Activated naive CD4-positive, alpha-beta T cell treated with Interleukin-2 at 50 U/mL for 16 hours (primary cell): Measurements from ENCODE around the gene NKX1-1.
"Not testable (repeated sequence)": the region's sequence is repeated elsewhere in the genome, so short reads cannot be mapped to it uniquely, and the experiment has no call there.

Source experiments
- DNase-seq: peaks from one replicate; pipeline ENCODE4 v3.0.0-alpha.2; 2020

NKX1-1 gene

DNA sequence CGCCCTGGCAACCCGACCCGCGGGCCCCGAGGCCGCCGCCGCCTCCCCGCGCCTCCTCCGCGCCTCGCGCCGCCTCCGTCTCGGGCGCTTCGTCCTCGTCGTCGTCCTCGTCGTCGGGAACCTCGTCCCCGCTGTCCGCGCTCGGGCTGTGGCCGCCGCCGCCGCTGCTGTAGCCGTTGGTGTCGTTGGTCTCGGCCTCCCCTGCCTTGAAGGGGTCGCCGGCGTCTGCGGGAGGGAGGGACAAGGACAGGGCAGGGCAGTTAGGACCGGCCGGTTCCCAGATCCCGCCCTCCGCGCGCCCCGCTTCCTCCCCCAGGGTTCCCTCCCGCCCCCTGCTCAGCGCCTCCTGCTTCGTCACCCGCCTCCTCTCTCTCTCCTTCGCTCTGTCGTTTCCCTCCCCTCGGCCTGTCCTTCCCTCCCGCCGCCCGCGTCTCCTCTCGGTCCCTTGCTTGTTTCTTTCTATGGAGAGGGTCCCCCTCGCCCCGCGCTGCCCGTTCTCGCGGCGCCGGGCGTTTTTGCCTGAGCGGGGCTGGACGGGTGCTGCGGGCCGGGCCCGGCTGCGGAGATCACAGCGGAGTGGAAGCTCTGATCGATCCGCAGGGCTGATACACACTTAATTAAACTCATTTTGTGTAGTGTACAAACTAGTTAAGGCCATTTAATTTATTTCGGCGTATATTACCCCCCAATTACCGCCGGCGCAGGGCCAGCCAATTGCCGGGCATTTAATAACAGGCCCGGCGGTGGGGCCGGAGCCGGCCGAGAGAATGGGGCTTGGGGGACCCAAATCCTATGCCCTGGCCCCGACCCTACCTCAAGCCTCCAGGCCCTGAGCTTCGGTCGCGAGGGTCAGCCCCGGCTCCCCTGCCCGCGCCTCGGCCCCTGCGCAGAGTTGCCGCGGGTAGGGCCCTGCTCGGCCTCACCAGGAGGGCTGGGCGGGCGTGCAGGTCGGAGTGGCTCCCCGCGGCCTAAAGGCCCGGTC is 2.4 kb downstream of the NKX1-1 start:
- DNase-seq, result no peak

DNA sequence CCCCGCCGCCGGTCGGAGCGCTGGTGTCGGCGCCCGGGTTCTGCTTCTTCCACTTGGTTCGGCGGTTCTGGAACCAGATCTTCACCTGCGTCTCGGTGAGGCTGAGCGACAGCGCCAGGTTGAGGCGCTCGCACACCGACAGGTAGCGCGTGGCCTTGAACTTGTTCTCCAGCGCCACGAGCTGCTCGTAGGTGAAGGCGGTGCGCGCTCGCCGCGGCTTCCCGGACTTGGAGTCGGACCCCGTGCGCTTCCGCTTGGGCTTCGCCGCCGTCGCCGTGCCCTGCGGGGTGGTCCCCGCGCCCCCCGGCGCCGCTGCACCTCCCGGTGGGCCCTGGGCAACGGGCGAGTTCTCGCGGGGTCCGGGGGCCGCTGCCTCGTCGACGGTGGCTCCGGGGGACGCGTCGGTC is 3.1 kb downstream of the NKX1-1 start:
- peak; percentile 0 for DNase-seq

DNA sequence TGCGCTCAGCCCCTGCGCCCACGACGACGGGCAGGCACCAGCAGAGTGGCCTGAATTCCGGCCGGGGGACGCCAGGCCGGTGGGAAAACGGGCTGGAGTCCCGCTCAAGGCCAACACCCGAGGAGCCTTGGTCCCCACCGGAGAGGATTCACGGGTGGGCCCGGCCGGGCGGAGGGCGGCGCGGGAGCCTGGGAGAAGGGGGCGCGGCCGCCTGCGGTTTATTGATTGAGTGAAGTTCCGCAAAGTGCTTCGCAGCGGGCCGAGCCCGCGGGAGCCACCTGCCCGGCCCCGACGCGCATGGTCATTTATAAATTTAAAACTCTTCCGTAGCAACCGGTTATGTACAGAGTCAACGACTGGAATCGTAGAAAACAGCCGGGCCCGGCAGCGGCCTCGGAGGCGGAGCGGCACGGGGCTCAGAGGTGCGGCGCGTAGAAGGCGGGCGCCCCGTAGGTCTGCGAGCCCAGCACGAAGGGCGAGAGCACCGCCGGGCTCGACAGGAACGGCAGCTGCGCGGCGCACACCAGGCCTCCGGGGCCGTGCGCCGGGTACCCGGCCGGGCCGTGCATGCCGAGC is 3.6 kb downstream of the NKX1-1 start:
- DNase-seq, result peak; percentile 2

- peak; percentile 1 for DNase-seq
Measured at GRCh38 chr4:1402021-1402515, 4.2 kb downstream of the NKX1-1 start.

DNA sequence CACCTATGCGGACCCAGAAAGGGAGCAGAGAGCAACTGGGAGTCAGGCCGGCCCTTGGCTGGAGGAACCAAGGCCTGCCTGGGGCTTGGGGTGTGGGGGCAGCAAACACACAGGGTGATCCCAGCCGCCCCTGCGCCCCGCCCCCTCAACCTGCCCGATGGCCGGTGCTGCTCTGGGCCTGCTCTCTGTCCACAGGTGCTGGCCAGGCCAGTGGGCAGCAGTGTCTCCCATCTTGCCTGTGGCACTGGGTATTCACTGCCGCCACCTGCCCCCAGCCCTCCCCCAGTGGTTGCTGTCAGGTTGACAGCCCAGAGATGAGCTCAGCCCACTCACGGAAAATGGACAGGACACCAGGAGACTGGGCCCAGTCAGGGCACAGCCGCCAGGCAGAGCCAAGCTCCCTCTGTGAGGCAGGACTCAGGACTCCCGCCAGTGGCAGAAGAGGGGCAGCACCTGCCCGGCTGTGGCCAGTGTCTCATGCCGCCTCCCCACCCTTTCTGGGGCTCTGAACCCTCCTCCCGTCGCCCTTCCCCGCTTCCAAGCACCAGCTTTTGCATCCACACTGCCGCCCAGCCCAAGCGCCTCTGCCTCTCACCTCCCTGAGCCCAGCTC is 4.7 kb downstream of the NKX1-1 start:
- DNase-seq, result peak; percentile 1

DNA sequence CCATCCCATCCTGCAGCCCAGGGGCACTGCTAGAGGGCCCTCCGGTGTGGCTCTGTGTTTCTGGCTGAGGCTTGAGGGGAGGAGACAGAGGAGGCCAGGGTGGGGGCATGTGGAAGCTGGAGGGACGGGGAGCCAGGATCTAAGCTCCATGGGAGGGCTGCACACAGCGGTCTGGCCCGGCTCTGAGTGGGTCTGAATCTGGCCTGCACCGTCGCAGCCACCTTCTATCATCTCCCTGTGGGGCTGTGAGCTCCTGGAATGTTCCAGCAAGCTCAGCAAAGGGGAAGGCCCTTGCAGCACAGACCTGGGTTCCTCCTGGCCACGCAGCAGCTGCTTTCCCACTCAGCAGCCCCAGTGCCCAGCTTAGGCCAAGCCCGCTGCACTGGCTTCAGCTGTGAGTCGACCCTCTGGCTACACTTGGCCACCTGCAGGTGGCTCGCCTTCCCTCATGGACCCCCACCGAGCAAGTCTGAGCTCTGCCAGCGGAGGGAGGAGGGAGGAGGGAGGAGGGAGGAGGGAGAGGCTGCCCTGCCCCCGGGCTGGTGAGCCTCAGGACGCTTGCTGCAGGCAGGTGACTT is 5.3 kb downstream of the NKX1-1 start:
- DNase-seq, result no peak

DNA sequence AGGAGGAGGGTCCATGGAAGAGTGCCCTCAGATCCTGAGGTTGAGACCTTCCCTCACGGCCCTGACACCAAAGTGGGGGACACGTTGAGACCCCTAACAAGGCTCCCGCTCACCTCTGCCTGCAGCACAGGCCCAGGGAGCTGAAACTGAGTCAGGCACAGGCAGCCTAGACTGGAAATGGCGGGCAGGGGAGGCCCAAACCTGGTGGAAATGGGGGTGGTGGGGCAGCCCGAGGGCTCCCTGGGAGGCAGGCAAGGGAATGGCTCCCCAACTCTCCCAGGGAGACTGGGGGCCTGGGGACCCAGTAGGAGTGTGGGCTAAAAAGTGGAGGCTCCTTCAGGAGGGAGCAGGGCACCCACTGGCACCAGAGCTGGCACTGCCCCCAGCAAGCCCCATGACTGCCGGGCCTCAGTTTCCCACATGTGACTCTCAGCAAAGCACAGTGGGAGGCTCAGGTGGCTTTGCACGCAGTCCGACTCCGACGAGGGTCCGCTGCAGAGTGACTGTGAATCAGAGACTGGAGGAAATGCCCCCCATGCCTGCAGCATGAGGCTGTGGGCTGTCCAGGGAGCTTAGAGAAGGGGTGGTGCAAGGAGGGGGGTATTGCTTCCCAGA is 5.9 kb downstream of the NKX1-1 start:
- no peak for DNase-seq

GRCh38 chr4:1399508-1400190 is 6.6 kb downstream of the NKX1-1 start:
- no peak for DNase-seq

DNA sequence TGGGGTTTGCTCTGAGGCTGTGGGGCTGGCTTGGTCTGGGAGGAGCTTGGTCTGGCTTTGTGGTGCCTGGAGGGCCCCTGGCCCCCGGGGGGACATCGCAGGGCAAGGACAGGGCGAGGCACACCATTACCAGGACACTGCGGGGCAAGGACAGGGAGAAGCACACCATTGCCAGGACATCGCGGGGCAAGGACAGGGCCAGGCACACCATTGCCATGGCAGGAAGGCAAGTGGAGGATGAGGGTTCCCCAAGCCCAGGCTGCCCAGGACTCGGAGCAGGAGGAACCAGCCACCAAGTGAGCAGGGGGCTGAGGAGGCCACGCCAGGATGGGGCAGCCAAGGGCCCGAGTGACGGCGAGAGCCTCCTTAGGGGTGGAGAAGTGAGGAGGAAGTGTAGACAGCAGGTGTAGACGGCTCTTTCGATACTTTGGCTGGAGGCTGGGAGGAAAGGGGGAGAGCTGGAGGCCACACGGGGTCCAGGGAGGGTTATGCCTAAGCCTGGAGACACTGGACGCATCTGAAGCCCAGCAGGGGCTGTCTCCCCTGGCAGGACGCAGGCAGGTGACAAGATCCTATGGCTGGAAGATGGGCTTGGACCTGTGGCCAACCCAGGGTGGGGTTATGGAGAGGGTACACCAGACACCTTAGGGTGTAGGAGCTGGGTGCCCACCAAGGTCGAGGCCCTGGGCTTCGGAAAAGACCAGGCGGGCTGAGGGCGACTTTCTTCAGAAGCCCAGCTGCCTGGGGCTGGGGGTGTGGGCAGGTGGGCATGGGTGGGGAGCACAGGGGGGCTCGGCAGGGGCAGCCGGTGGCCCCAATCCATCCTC is 7.3 kb downstream of the NKX1-1 start:
- no peak for DNase-seq

GRCh38 chr4:1396806-1397455 is 9.3 kb downstream of the NKX1-1 start:
- DNase-seq, result no peak

- no peak for DNase-seq
Measured at GRCh38 chr4:1395941-1396805, 10.1 kb downstream of the NKX1-1 start.

- not testable (repeated sequence) for DNase-seq
Measured at GRCh38 chr4:1395389-1395820, 10.8 kb downstream of the NKX1-1 start.

GRCh38 chr4:1394554-1395388 is 11.5 kb downstream of the NKX1-1 start:
- not testable (repeated sequence) for DNase-seq

- DNase-seq, result no peak
Measured at GRCh38 chr4:1393866-1394265, 12.4 kb downstream of the NKX1-1 start.

GRCh38 chr4:1393363-1393762 is 12.9 kb downstream of the NKX1-1 start:
- DNase-seq, result not testable (repeated sequence)

GRCh38 chr4:1385373-1386340 is 20.6 kb downstream of the NKX1-1 start:
- DNase-seq, result no peak

- no peak for DNase-seq
Measured at GRCh38 chr4:1384675-1385372, 21.4 kb downstream of the NKX1-1 start.
